Measurements from ENCODE around the gene OLFM1.

DNA sequence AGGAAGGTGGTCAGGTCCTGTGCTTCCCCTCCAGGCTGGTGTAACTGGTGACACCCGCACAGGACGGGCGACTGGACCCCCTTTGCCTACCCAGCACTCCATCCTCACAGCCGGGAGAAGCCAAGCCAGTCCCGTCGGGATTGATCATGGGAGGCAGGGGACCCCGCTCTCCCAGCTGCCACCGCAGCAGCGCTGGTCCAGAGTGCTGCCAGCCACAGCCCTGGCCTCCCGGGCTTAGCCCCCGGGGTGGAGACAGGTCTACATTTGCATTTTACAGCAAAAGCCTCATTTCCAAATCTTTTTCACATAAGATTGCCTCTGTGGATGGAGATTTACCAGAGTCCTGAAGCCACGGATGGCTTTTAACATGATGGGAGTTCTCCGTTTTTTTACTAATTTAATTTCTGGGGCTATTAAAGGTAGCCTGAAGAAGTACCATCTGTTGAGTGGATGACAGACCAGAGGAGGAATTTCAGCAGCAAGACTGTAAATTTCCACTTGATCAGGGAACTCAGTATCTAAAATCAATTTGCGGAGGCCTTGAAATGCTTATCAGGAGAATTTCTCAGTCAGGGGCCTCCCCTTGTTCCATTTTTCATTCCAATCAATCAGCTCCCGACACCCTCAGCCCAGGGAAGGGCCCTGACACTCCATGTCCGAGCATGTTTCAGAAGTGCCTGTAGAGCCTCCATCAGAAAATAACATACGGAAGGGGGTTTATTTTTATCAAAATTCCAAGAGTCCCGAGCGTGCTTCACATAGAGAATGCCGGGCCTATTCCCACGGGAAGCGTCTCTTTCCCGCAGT is 80.6 kb downstream of the OLFM1 start:
- TF ChIP-seq POLR2AphosphoS5 (IDR thresholded peaks at IDR 0.05; ENCODE audit: low read depth, low read length): no peak
- TF ChIP-seq, protein P1, sequence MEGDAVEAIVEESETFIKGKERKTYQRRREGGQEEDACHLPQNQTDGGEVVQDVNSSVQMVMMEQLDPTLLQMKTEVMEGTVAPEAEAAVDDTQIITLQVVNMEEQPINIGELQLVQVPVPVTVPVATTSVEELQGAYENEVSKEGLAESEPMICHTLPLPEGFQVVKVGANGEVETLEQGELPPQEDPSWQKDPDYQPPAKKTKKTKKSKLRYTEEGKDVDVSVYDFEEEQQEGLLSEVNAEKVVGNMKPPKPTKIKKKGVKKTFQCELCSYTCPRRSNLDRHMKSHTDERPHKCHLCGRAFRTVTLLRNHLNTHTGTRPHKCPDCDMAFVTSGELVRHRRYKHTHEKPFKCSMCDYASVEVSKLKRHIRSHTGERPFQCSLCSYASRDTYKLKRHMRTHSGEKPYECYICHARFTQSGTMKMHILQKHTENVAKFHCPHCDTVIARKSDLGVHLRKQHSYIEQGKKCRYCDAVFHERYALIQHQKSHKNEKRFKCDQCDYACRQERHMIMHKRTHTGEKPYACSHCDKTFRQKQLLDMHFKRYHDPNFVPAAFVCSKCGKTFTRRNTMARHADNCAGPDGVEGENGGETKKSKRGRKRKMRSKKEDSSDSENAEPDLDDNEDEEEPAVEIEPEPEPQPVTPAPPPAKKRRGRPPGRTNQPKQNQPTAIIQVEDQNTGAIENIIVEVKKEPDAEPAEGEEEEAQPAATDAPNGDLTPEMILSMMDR (IDR thresholded peaks at IDR 0.05): no peak

Data from Panc1 (cell line).